ENCODE data around the gene RAPGEFL1.
"Not testable (repeated sequence)": the region's sequence is repeated elsewhere in the genome, so short reads cannot be mapped to it uniquely, and the experiment has no call there.

Gene RAPGEFL1

DNA sequence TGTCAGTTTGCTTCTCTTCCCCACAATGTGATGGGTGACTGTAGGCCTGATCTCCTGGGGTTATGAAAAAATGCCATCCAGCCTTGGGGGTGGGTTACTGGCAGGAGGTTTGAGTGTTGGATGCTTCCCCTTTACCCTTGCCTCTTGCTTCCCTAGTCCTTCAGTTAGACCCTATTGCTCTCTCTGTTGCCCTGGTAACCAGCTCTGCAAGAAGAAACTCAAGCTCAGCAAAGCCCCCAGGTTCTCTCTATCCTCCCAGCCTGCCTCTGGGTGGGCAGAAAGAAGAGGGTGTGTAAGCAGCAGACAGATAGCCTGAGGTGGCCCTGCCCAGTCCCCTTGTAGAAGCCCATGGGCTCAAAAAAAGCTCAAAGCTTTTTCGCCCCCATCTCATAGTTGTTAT, 2.8 kb upstream of the RAPGEFL1 start:
- DNase-seq (ENCODE audit: low spot score): no peak
- FAIRE-seq: no peak

- peak; percentile 17 for FAIRE-seq
- no peak for DNase-seq (ENCODE audit: low spot score)
These were observed 1.1 kb upstream of the RAPGEFL1 start for GRCh38 chr17:40175928-40176753.

GRCh38 chr17:40176754-40177110, 538 bp upstream of the RAPGEFL1 start:
- FAIRE-seq (peak; percentile 46), DNase-seq (ENCODE audit: low spot score) (no peak)

- FAIRE-seq (no peak), DNase-seq (ENCODE audit: low spot score) (no peak)
These were observed 841 bp downstream of the RAPGEFL1 start for GRCh38 chr17:40178021-40178601.

DNA sequence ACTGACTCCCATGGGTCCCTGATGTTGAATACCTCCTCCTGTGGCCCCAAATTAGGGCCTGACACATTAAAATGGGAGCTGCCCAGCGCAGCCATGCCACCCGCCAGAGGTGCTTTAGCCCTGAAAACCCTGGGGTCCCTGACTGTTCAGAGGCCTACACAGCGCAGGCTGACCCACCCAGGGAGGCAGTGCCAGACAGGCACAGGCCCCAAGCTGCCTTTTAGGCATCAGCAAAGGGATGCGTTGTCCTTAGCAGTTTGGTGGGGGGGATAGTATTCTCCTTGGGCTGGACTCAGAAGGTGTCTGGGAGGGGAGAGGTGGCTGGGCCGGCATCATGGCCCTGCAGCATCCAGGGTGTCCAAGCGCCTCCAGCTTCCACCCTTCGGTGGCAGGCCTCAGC, 1.4 kb downstream of the RAPGEFL1 start:
- FAIRE-seq (no peak), DNase-seq (ENCODE audit: low spot score) (no peak)

DNA sequence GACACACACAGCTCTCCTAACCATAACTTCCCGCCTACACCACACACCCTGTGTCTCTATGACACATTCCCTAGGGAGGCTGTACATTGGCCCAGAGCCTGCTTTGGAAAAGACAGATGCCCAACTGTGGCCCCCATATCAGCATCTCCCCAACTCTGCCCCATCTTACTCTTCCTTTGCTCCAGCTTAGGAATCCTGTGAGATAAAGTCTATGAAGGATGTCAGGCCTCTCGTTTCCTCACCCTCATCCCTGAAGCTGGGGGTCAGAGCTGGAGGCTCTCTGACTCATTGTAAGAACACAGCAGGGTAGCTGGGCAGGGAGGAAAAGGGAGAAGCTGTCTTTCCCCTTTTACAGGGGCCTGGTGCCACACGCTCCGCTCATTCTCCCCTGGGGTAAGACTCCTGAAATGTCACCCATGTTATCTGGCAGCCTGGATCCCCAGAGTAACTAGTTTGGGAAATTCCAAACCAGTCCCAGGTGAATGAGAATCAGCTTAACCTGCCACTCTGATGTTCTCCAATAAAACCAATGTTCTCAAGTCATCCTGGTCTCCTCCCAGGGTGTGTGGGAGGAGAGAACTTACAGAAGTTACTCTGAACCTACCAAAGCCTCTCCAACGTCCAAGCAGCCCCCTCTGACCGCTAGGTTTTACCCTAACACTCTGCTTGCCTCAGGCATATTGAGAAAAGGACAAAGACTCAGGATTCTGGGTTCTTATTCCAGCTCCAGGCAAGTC, 2.8 kb downstream of the RAPGEFL1 start:
- DNase-seq (ENCODE audit: low spot score) (no peak), FAIRE-seq (no peak)

GRCh38 chr17:40180694-40181093, 3.4 kb downstream of the RAPGEFL1 start:
- no peak for FAIRE-seq
- no peak for DNase-seq (ENCODE audit: low spot score)

DNA sequence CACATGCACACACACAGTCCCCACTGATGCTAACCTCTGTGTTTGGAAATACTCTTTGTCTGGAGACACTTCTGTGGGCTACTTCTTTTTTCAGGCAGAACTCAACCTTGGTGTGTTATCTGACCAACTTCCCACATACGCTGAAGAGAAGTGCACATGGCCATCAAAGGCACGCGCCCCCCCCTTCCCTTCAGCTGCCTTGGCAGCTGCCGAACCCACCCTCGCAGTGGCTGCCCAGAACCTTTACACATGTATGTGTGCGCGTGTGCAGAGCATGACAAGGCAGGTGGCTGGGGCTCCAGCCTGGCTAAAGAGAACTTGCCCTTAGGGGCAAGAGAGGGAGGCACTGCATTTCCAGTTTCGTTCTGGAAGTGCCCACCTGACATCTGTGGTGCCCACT, 3.9 kb downstream of the RAPGEFL1 start:
- FAIRE-seq: no peak
- DNase-seq (ENCODE audit: low spot score): no peak

GRCh38 chr17:40182606-40183005, 5.3 kb downstream of the RAPGEFL1 start:
- DNase-seq (ENCODE audit: low spot score): no peak
- no peak for FAIRE-seq

GRCh38 chr17:40187238-40187637, 10.0 kb downstream of the RAPGEFL1 start:
- DNase-seq (ENCODE audit: low spot score) (no peak), FAIRE-seq (no peak)

DNA sequence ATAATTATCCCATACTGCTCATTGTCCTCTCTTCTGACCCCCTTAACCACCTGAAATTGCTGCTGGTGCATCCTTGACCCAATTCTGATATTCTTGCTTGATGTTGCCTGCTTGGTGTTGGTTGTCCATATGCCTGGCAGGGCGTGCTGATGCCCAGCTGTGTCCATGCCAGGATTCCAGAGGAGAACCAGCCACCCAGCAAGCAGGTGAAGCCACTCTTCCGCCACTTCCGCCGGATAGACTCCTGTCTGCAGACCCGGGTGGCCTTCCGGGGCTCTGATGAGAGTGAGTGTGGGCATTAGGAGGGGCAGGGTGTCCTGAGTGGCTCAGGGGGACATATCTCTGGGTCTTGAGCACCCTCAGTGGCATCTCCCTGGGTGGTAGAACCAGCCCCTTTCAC, 11.4 kb downstream of the RAPGEFL1 start:
- DNase-seq (ENCODE audit: low spot score) (no peak), FAIRE-seq (no peak)

- DNase-seq (ENCODE audit: low spot score) (no peak), FAIRE-seq (no peak)
These were observed 13.1 kb downstream of the RAPGEFL1 start for GRCh38 chr17:40190197-40191021.

DNA sequence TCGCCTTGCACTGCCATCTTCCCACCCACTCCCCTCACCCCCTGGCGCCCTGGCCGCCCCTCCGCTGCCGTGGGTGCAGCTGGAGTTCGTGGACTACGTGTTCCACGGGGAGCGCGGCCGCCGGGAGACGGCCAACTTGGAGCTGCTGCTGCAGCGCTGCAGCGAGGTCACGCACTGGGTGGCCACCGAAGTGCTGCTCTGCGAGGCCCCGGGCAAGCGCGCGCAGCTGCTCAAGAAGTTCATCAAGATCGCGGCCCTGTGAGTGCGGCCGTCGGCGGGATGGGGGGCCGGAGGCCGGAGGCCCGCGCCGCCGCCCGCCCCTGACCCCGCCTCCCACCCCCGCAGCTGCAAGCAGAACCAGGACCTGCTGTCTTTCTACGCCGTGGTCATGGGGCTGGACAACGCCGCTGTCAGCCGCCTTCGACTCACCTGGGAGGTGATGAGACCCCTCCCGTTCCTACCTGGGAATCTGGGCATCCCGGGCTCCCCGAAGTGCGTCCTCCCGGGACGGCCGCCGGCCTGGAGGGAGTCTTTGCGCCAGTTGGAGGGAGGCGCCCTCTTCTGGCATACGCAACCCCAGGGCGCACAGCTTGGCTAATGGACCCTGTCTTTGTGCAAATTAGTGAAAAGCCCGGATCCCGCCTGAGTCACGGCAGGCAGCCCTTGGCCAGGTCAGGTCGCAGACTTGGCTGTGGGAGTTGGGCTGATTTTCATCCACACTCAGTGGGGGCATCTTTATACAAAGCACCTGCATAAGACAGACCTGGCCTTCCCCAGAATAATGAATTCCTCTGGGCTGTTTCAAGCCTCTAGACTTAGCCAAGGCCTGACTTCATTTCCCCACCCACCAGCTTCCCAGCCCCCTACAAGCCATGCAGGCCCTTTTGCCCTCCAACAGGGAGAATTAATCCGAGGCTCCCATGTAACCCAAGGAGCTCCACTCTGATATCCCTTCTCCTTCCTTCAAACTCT, 14.3 kb downstream of the RAPGEFL1 start:
- DNase-seq (ENCODE audit: low spot score): no peak
- FAIRE-seq: no peak

- DNase-seq (ENCODE audit: low spot score) (no peak), FAIRE-seq (no peak)
These were observed 15.7 kb downstream of the RAPGEFL1 start for GRCh38 chr17:40192961-40193360.

- FAIRE-seq (no peak), DNase-seq (ENCODE audit: low spot score) (no peak)
These were observed 17.6 kb downstream of the RAPGEFL1 start for GRCh38 chr17:40194821-40195220.

GRCh38 chr17:40197550-40197949, 20.3 kb downstream of the RAPGEFL1 start:
- DNase-seq (ENCODE audit: low spot score) (no peak), FAIRE-seq (no peak)

- DNase-seq (ENCODE audit: low spot score); FAIRE-seq: not testable (repeated sequence)
These were observed 20.7 kb downstream of the RAPGEFL1 start for GRCh38 chr17:40197965-40198456.

- no peak for FAIRE-seq
- DNase-seq (ENCODE audit: low spot score): no peak
These were observed 21.3 kb downstream of the RAPGEFL1 start for GRCh38 chr17:40198576-40198975.

DNA sequence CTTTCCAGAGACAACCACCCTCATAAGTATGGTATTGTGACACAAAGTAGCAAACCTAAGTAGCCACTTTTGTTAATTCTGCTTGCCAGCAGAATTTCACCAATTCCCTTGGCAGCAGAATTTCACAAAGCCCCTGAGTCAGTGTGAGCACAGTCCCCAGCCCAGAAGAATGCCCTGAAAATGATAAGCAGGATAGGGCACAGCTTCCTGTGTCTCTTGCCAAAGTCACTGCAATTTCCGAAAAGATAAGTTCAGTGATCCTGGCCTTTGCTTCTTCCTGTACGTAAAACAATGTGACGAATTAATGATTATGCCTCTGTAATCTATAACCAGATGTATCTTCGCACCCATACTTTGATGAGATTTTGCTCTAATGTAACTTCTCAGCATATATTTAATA, 25.9 kb downstream of the RAPGEFL1 start:
- FAIRE-seq (no peak), DNase-seq (ENCODE audit: low spot score) (no peak)

GRCh38 chr17:40206193-40206592, 28.9 kb downstream of the RAPGEFL1 start:
- DNase-seq (ENCODE audit: low spot score); FAIRE-seq: not testable (repeated sequence)

Data from urothelium cell line (cell line).